GM12878 (cell line): ENCODE measurements around the gene PVRIG.
"Not testable (repeated sequence)": the region's sequence is repeated elsewhere in the genome, so short reads cannot be mapped to it uniquely, and the experiment has no call there.

ENCODE experiments used
- BCLAF1 ChIP-seq: fragments of 450-650 bp; IDR thresholded peaks from 2 replicates; pipeline ENCODE4 v1.6.1; 2017; ENCODE audit warnings: antibody characterized with exemption, mild to moderate bottlenecking, moderate library complexity
- HDAC6 ChIP-seq: fragments of 200-600 bp; sonication (generic); IDR thresholded peaks from one replicate; pipeline ENCODE4 v1.8.0; 2017; ENCODE audit warnings: antibody characterized with exemption; ENCODE audit not compliant: unreplicated experiment
- NFIC ChIP-seq: IDR thresholded peaks from 2 replicates; pipeline ENCODE4 v1.6.1; 2012; ENCODE audit warnings: low read depth, mild to moderate bottlenecking, inconsistent platforms, low read length, moderate library complexity
- POLR2A ChIP-seq: IDR thresholded peaks from 2 replicates; pipeline ENCODE4 v1.6.1; 2011; ENCODE audit warnings: low read depth, mild to moderate bottlenecking, low read length
- RCOR1 ChIP-seq: conservative IDR thresholded peaks from 2 replicates; pipeline ENCODE4 v1.6.1; 2012; ENCODE audit warnings: low read depth, low read length, improper control_type of control experiment
- STAT1 ChIP-seq: fragments of 450-650 bp; conservative IDR thresholded peaks from 2 replicates; pipeline ENCODE4 v1.6.1; 2014; ENCODE audit warnings: antibody characterized with exemption, mild to moderate bottlenecking
- ZNF274 ChIP-seq: IDR thresholded peaks from one replicate; pipeline ENCODE4 v1.8.0; 2011; ENCODE audit not compliant: insufficient read length, insufficient read depth
- TF ChIP-seq, protein P1 (sequence below), 3 experiments: IDR thresholded peaks in 2 of 3; conservative IDR thresholded peaks in 1 of 3; 2 replicates each; pipeline ENCODE4 v1.5.1; 2011; ENCODE audit warnings: low read depth in 3 of 3, low read length in 3 of 3, mild to moderate bottlenecking in 3 of 3, control low read depth in 2 of 3, moderate library complexity in 2 of 3, inconsistent platforms in 1 of 3, mixed read lengths in 1 of 3; ENCODE audit not compliant: control insufficient read depth in 2 of 3, insufficient read depth in 1 of 3; ENCODE audit errors: extremely low read depth in 1 of 3

DNA sequence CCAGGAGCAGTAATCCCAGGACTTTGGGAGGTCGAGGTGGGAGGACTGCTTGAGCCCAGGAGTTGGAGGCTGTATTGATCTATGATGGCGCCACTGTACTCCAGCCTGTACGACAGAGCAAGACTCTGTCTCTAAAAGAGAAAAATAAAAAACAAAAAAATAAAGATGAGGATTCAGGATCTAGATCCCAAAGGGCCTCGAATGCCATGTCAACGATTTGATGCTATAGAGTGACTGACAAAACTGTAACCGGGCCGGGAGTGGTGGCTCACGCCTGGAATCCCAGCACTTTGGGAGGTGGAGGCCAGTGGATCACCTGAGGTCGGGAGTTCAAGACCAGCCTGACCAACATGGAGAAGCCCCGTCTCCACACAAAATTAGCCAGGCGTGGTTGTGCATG, 49.1 kb downstream of the PVRIG start:
- TF ChIP-seq BCLAF1, ZNF274, STAT1, RCOR1, POLR2A, NFIC, HDAC6: not testable (repeated sequence)
- TF ChIP-seq, protein P1, sequence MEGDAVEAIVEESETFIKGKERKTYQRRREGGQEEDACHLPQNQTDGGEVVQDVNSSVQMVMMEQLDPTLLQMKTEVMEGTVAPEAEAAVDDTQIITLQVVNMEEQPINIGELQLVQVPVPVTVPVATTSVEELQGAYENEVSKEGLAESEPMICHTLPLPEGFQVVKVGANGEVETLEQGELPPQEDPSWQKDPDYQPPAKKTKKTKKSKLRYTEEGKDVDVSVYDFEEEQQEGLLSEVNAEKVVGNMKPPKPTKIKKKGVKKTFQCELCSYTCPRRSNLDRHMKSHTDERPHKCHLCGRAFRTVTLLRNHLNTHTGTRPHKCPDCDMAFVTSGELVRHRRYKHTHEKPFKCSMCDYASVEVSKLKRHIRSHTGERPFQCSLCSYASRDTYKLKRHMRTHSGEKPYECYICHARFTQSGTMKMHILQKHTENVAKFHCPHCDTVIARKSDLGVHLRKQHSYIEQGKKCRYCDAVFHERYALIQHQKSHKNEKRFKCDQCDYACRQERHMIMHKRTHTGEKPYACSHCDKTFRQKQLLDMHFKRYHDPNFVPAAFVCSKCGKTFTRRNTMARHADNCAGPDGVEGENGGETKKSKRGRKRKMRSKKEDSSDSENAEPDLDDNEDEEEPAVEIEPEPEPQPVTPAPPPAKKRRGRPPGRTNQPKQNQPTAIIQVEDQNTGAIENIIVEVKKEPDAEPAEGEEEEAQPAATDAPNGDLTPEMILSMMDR (IDR thresholded peaks at IDR 0.05 in 2 of 3, conservative IDR thresholded peaks at IDR 0.05 in 1 of 3; ENCODE audit: control insufficient read depth in 2 of 3, extremely low read depth in 1 of 3, insufficient read depth in 1 of 3, low read depth in 3 of 3, low read length in 3 of 3), result not testable (repeated sequence)
